ENCODE results near the gene ZNFX1. TPM values are rescaled to one million over a fixed set of nuclear protein-coding genes. Genes with fewer than 3 reads are reported as not detected.

ZNFX1 gene
- total and polyA plus RNA-seq, 2 donors, result 17.2 to 22.2 TPM

GRCh38 chr20:49267327-49267726, 10.5 kb downstream of the ZNFX1 start:
- 67% methylated on average over 4 of the region's 4 CpGs for WGBS
- Histone ChIP-seq H3K36me3 (ENCODE audit: insufficient read depth) (no peaks in the 10 kb centered on the region), H3K4me3 (ENCODE audit: low read depth, low read length) (no peak overlapping the region), H3K27ac (ENCODE audit: low read depth) (no peak overlapping the region), H3K4me1 (ENCODE audit: insufficient read depth) (no peaks in the 10 kb centered on the region)
- DNase-seq (ENCODE audit: extremely low spot score), result no peak

GRCh38 chr20:49262444-49262843, 15.4 kb downstream of the ZNFX1 start:
- no peak for DNase-seq (ENCODE audit: extremely low spot score)
- Histone ChIP-seq H3K36me3 (ENCODE audit: insufficient read depth) (peaks cover 2% of the 10 kb centered on the region), H3K27ac (ENCODE audit: low read depth) (no peak overlapping the region), H3K4me3 (ENCODE audit: low read depth, low read length) (no peak overlapping the region), H3K4me1 (ENCODE audit: insufficient read depth) (no peaks in the 10 kb centered on the region)
- WGBS, result 42% methylated on average over 1 of the region's 1 CpG

GRCh38 chr20:49261173-49261572, 16.7 kb downstream of the ZNFX1 start:
- peaks cover 3% of the 10 kb centered on the region for H3K36me3 ChIP-seq (ENCODE audit: insufficient read depth)
- H3K4me1 ChIP-seq (ENCODE audit: insufficient read depth), result no peaks in the 10 kb centered on the region
- no peak overlapping the region for H3K4me3 ChIP-seq (ENCODE audit: low read depth, low read length)
- no peak for DNase-seq (ENCODE audit: extremely low spot score)
- H3K27ac ChIP-seq (ENCODE audit: low read depth), result no peak overlapping the region
- WGBS, result 97% methylated on average over 3 of the region's 3 CpGs

- peaks cover 3% of the 10 kb centered on the region for H3K36me3 ChIP-seq (ENCODE audit: insufficient read depth)
- DNase-seq (ENCODE audit: extremely low spot score), result no peak
- no peak overlapping the region for H3K27ac ChIP-seq (ENCODE audit: low read depth)
- no peaks in the 10 kb centered on the region for H3K4me1 ChIP-seq (ENCODE audit: insufficient read depth)
- WGBS, result 93% methylated on average over 4 of the region's 4 CpGs
- H3K4me3 ChIP-seq (ENCODE audit: low read depth, low read length), result no peak overlapping the region
Measured at GRCh38 chr20:49260218-49260617, 17.6 kb downstream of the ZNFX1 start.

GRCh38 chr20:49259799-49260198, 18.1 kb downstream of the ZNFX1 start:
- no peak for DNase-seq (ENCODE audit: extremely low spot score)
- peaks cover 3% of the 10 kb centered on the region for H3K36me3 ChIP-seq (ENCODE audit: insufficient read depth)
- 97% methylated on average over 2 of the region's 2 CpGs for WGBS
- no peak overlapping the region for H3K27ac ChIP-seq (ENCODE audit: low read depth)
- H3K4me3 ChIP-seq (ENCODE audit: low read depth, low read length), result no peak overlapping the region
- no peaks in the 10 kb centered on the region for H3K4me1 ChIP-seq (ENCODE audit: insufficient read depth)

GRCh38 chr20:49259284-49259683, 18.6 kb downstream of the ZNFX1 start:
- DNase-seq (ENCODE audit: extremely low spot score), result no peak
- H3K4me1 ChIP-seq (ENCODE audit: insufficient read depth), result no peaks in the 10 kb centered on the region
- no peak overlapping the region for H3K27ac ChIP-seq (ENCODE audit: low read depth)
- no peak overlapping the region for H3K4me3 ChIP-seq (ENCODE audit: low read depth, low read length)
- H3K36me3 ChIP-seq (ENCODE audit: insufficient read depth), result peaks cover 5% of the 10 kb centered on the region
- 66% methylated on average over 4 of the region's 4 CpGs for WGBS

GRCh38 chr20:49256261-49256660, 21.6 kb downstream of the ZNFX1 start:
- DNase-seq (ENCODE audit: extremely low spot score), result no peak
- no peak overlapping the region for H3K27ac ChIP-seq (ENCODE audit: low read depth)
- H3K4me1 ChIP-seq (ENCODE audit: insufficient read depth), result no peaks in the 10 kb centered on the region
- 76% methylated on average over 6 of the region's 6 CpGs for WGBS
- H3K36me3 ChIP-seq (ENCODE audit: insufficient read depth), result peaks cover 8% of the 10 kb centered on the region
- no peak overlapping the region for H3K4me3 ChIP-seq (ENCODE audit: low read depth, low read length)

- Histone ChIP-seq H3K27ac (ENCODE audit: low read depth) (no peak overlapping the region), H3K36me3 (ENCODE audit: insufficient read depth) (peaks cover 8% of the 10 kb centered on the region), H3K4me3 (ENCODE audit: low read depth, low read length) (no peak overlapping the region), H3K4me1 (ENCODE audit: insufficient read depth) (no peaks in the 10 kb centered on the region)
- no peak for DNase-seq (ENCODE audit: extremely low spot score)
- WGBS, result 88% methylated on average over 6 of the region's 6 CpGs
Measured at GRCh38 chr20:49252556-49253350, 25.1 kb downstream of the ZNFX1 start.

- DNase-seq (ENCODE audit: extremely low spot score), result no peak
- Histone ChIP-seq H3K4me1 (ENCODE audit: insufficient read depth) (no peaks in the 10 kb centered on the region), H3K27ac (ENCODE audit: low read depth) (no peak overlapping the region), H3K36me3 (ENCODE audit: insufficient read depth) (peaks cover 6% of the 10 kb centered on the region), H3K4me3 (ENCODE audit: low read depth, low read length) (no peak overlapping the region)
- 86% methylated on average over 18 of the region's 18 CpGs for WGBS
Measured at GRCh38 chr20:49248879-49249665, 28.8 kb downstream of the ZNFX1 start.

GRCh38 chr20:49248301-49248700, 29.6 kb downstream of the ZNFX1 start:
- no peaks in the 10 kb centered on the region for H3K4me1 ChIP-seq (ENCODE audit: insufficient read depth)
- H3K4me3 ChIP-seq (ENCODE audit: low read depth, low read length), result no peak overlapping the region
- WGBS, result 90% methylated on average over 10 of the region's 10 CpGs
- H3K36me3 ChIP-seq (ENCODE audit: insufficient read depth), result peaks cover 6% of the 10 kb centered on the region
- no peak for DNase-seq (ENCODE audit: extremely low spot score)
- H3K27ac ChIP-seq (ENCODE audit: low read depth), result no peak overlapping the region

- Histone ChIP-seq H3K27ac (ENCODE audit: low read depth) (no peak overlapping the region), H3K4me1 (ENCODE audit: insufficient read depth) (no peaks in the 10 kb centered on the region), H3K4me3 (ENCODE audit: low read depth, low read length) (no peak overlapping the region), H3K36me3 (ENCODE audit: insufficient read depth) (peaks cover 8% of the 10 kb centered on the region)
- 64% methylated on average over 5 of the region's 5 CpGs for WGBS
- no peak for DNase-seq (ENCODE audit: extremely low spot score)
Measured at GRCh38 chr20:49247792-49248191, 30.1 kb downstream of the ZNFX1 start.

GRCh38 chr20:49247169-49247723, 30.6 kb downstream of the ZNFX1 start:
- Histone ChIP-seq H3K4me1 (ENCODE audit: insufficient read depth) (no peaks in the 10 kb centered on the region), H3K4me3 (ENCODE audit: low read depth, low read length) (no peak overlapping the region), H3K27ac (ENCODE audit: low read depth) (no peak overlapping the region), H3K36me3 (ENCODE audit: insufficient read depth) (peaks cover 8% of the 10 kb centered on the region)
- no peak for DNase-seq (ENCODE audit: extremely low spot score)
- 93% methylated on average over 8 of the region's 8 CpGs for WGBS

GRCh38 chr20:49245921-49246740, 31.7 kb downstream of the ZNFX1 start:
- WGBS, result 20% methylated on average over 3 of the region's 3 CpGs

More at GRCh38 chr20:49245921-49246740, 31.7 kb downstream of the ZNFX1 start:
- DNase-seq (ENCODE audit: extremely low spot score), result peak; percentile 7
- Histone ChIP-seq H3K4me1 (ENCODE audit: insufficient read depth) (no peaks in the 10 kb centered on the region), H3K4me3 (ENCODE audit: low read depth, low read length) (no peak overlapping the region), H3K27ac (ENCODE audit: low read depth) (peak overlapping the region; percentile 12), H3K36me3 (ENCODE audit: insufficient read depth) (peaks cover 8% of the 10 kb centered on the region)

All from urinary bladder (tissue), 4 donors.